Activated naive CD8-positive, alpha-beta T cell treated with anti-CD3 and anti-CD28 coated beads, Interleukin-2, amount 10 ng/mL, durations not matched to agents 7 days and 5 days (primary cell): Measurements from ENCODE around the gene ADGRB3. TPM values are rescaled to one million over a fixed set of nuclear protein-coding genes. Genes with fewer than 3 reads are reported as not detected.

Experiments
- ATAC-seq: fragments of 150-1000 bp; cut with Tn5 transposase; one replicate; pipeline ENCODE4 v1.10.0; 2021; ENCODE audit warnings: low read depth, moderate library complexity
- POLR2A ChIA-PET: fragments of 350-600 bp; sonication (Branson Sonifier 250); formaldehyde crosslinking; loops from one replicate; lab custom pipeline; 2021; ENCODE audit warnings: antibody characterized with exemption; lab: Charles Lee
- DNase-seq: peaks from one replicate; pipeline ENCODE4 v3.0.0; 2021
- H3K27ac Mint-ChIP-seq: one replicate; pipeline ENCODE4 v1.8.0; 2022; ENCODE audit warnings: mild to moderate bottlenecking, mixed read lengths
- H3K27me3 Mint-ChIP-seq: one replicate; pipeline ENCODE4 v1.8.0; 2022; ENCODE audit warnings: mild to moderate bottlenecking, moderate library complexity, mixed read lengths
- H3K36me3 Mint-ChIP-seq: one replicate; pipeline ENCODE4 v1.8.0; 2021; ENCODE audit warnings: mild to moderate bottlenecking, mixed read lengths
- H3K4me1 Mint-ChIP-seq: one replicate; pipeline ENCODE4 v1.8.0; 2021; ENCODE audit warnings: mixed read lengths
- H3K4me3 Mint-ChIP-seq: one replicate; pipeline ENCODE4 v1.8.0; 2022; ENCODE audit warnings: mild to moderate bottlenecking, moderate library complexity, mixed read lengths
- H3K9me3 Mint-ChIP-seq: one replicate; pipeline ENCODE4 v1.8.0; 2021; ENCODE audit warnings: mixed read lengths
- total RNA-seq, 2 experiments: library from RNA; stranded (reverse); gene quantifications; one replicate each; pipeline ENCODE4 v1.2.3, GENCODE V29; 2021

The ADGRB3 gene
- total RNA-seq, 2 experiments from 2014 or later: not detected

DNA sequence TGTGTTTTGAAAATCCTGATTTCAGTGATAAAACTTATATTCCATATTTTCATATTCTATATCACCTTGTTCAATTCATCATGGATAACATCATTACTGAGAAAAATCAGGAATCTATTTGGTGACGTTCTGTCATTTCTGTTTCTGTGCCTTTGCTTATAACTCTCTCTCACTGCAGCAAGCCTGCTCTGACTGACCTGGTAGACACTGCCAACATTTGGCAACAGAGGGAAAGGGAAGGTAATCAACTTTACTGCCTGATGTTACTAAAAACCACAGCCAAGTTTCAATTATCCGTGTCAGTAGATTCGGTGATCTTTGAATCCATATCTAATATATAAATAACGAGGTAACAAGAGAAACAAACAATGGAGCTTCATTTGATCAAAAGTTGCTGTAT, 659.8 kb downstream of the ADGRB3 start:
- Mint-ChIP-seq H3K4me3 (no peak overlapping the region), H3K27ac (no peak overlapping the region), H3K4me1 (no peaks in the 10 kb centered on the region), H3K36me3 (no peaks in the 10 kb centered on the region), H3K27me3 (no peaks in the 10 kb centered on the region), H3K9me3 (no peaks in the 10 kb centered on the region)
- ATAC-seq (no peak), DNase-seq (no peak)
- POLR2A ChIA-PET: no interaction called here

DNA sequence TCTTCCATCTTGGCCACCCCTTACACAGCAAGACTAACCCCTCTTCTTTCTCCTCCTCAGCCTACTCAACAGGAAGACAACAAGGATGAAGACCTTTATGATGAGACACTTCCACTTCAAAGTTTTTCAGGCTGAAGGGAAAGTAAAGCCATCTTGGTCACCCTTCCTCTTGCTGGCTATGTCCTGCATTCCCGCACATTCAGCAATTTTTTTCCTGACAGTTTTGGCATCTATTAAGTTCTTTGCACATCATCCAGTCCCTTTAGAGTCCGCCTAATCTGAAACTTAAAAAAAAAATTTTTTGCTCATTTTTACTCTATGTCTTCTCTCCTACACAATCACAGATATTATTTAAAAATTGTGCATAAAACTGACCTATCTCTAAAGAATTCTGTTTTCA, 668.3 kb downstream of the ADGRB3 start:
- ATAC-seq (no peak), DNase-seq (no peak)
- Mint-ChIP-seq H3K4me3 (no peak overlapping the region), H3K27ac (no peak overlapping the region), H3K36me3 (no peaks in the 10 kb centered on the region), H3K4me1 (no peaks in the 10 kb centered on the region), H3K27me3 (no peaks in the 10 kb centered on the region), H3K9me3 (no peaks in the 10 kb centered on the region)
- POLR2A ChIA-PET: no interaction called here

DNA sequence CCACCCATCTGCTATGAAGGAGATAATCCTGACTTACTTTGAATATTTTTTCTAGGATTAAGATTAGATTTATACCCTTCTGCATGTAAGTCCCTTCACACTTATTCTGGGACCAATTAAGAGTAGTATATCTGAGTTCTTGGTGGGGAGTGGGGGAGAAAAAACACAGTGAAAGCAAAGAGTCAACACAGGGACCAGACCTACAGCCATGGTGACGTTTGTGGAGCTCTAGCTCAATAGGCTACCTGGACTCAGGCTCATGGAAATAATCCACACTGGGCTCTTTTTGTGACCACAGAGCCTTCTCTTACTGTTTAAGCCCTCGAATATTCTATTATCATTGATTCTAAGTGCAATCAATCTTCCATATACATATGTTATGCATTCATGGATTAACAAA, 670.4 kb downstream of the ADGRB3 start:
- no peaks in the 10 kb centered on the region for H3K4me1 Mint-ChIP-seq
- no peaks in the 10 kb centered on the region for H3K9me3 Mint-ChIP-seq
- no peak overlapping the region for H3K4me3 Mint-ChIP-seq

GRCh38 chr6:69308584-69308983, 673.5 kb downstream of the ADGRB3 start:
- H3K27ac Mint-ChIP-seq: no peak overlapping the region
- H3K4me1 Mint-ChIP-seq: no peaks in the 10 kb centered on the region
- no peaks in the 10 kb centered on the region for H3K9me3 Mint-ChIP-seq
- no peak overlapping the region for H3K4me3 Mint-ChIP-seq
- no peaks in the 10 kb centered on the region for H3K36me3 Mint-ChIP-seq
- no peak for DNase-seq
- no peak for ATAC-seq
- H3K27me3 Mint-ChIP-seq: no peaks in the 10 kb centered on the region
- POLR2A ChIA-PET: no interaction called here

More for the DNA sequence above, 670.4 kb downstream of the ADGRB3 start:
- POLR2A ChIA-PET: no interaction called here
- DNase-seq (no peak), ATAC-seq (no peak)
- Mint-ChIP-seq H3K27me3 (no peaks in the 10 kb centered on the region), H3K36me3 (no peaks in the 10 kb centered on the region), H3K27ac (no peak overlapping the region)

GRCh38 chr6:69311888-69312287, 676.8 kb downstream of the ADGRB3 start:
- no peaks in the 10 kb centered on the region for H3K4me1 Mint-ChIP-seq

GRCh38 chr6:69314001-69314400, 678.9 kb downstream of the ADGRB3 start:
- Mint-ChIP-seq H3K27me3 (no peaks in the 10 kb centered on the region), H3K36me3 (no peaks in the 10 kb centered on the region), H3K9me3 (no peaks in the 10 kb centered on the region), H3K27ac (no peak overlapping the region), H3K4me1 (no peaks in the 10 kb centered on the region), H3K4me3 (no peak overlapping the region)
- POLR2A ChIA-PET: no interaction called here
- ATAC-seq (no peak), DNase-seq (no peak)

More at GRCh38 chr6:69311888-69312287, 676.8 kb downstream of the ADGRB3 start:
- Mint-ChIP-seq H3K4me3 (no peak overlapping the region), H3K9me3 (no peaks in the 10 kb centered on the region), H3K27me3 (no peaks in the 10 kb centered on the region), H3K36me3 (no peaks in the 10 kb centered on the region), H3K27ac (no peak overlapping the region)
- DNase-seq (no peak), ATAC-seq (no peak)
- POLR2A ChIA-PET: no interaction called here

DNA sequence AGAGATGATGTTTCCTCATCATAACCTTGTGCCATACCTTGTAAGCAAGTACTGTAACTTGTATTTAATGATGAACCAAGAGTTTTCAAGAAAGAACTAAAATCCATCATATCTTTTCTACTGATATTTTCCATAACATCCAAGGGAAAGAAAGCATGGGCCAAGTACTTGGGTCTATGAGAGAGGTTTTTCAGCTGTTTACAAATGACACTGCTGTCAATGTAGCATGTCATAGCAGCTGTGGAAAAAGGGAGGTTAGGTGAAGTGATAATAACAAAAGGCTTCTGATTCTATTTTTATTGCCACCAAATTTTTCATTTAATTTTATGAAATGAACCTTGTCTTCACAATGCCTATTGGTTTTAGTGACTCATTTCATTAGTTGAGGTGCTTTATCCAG, 679.4 kb downstream of the ADGRB3 start:
- POLR2A ChIA-PET: no interaction called here
- no peaks in the 10 kb centered on the region for H3K27me3 Mint-ChIP-seq
- DNase-seq: no peak
- no peak for ATAC-seq
- H3K4me1 Mint-ChIP-seq: no peaks in the 10 kb centered on the region
- no peak overlapping the region for H3K4me3 Mint-ChIP-seq
- H3K36me3 Mint-ChIP-seq: no peaks in the 10 kb centered on the region
- no peak overlapping the region for H3K27ac Mint-ChIP-seq
- H3K9me3 Mint-ChIP-seq: no peaks in the 10 kb centered on the region

DNA sequence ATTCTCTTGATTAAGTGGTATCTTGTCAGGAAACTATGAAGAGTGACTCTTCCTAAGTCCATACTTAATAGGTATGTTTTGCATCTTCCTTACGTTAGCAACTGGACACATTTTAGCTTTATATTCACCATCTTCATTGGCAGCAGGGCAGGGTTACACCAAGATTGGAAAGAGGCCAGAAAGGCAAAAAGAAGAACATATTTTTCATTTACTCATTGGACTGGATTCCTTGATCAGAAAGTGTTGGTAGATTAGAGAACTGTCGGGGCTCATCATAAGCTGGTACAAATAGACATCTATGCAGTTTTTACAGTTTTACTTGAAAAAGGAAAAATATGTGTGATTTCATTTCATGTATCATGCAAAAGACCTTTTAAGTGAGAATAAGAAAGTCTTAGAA, 696.8 kb downstream of the ADGRB3 start:
- H3K27ac Mint-ChIP-seq: no peak overlapping the region
- no peaks in the 10 kb centered on the region for H3K36me3 Mint-ChIP-seq
- H3K4me3 Mint-ChIP-seq: no peak overlapping the region
- H3K4me1 Mint-ChIP-seq: no peaks in the 10 kb centered on the region
- no peaks in the 10 kb centered on the region for H3K27me3 Mint-ChIP-seq
- POLR2A ChIA-PET: no interaction called here
- DNase-seq (no peak), ATAC-seq (no peak)
- H3K9me3 Mint-ChIP-seq: no peaks in the 10 kb centered on the region

DNA sequence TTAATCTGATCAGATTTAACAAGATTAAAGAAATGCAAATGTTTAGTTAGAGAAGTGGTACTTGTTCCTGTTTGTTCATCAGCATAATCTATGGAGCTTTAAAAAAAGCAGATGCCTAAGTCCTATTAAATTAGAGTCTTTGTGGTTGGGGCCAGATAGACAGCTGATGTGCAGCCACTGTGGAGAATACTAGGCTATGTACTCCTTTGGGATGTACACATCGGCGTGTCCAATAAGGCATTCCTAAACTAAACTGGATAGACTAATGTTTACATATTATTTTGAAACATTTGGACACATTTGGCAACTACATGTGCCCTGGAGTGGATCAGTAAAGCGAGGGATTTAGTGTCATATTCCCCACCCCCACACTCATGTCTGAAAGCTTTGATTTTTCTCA, 702.2 kb downstream of the ADGRB3 start:
- no peak for DNase-seq
- H3K4me1 Mint-ChIP-seq: no peaks in the 10 kb centered on the region
- H3K9me3 Mint-ChIP-seq: no peaks in the 10 kb centered on the region
- H3K27ac Mint-ChIP-seq: no peak overlapping the region
- H3K36me3 Mint-ChIP-seq: no peaks in the 10 kb centered on the region
- POLR2A ChIA-PET: no interaction called here
- H3K4me3 Mint-ChIP-seq: no peak overlapping the region
- no peaks in the 10 kb centered on the region for H3K27me3 Mint-ChIP-seq
- no peak for ATAC-seq

DNA sequence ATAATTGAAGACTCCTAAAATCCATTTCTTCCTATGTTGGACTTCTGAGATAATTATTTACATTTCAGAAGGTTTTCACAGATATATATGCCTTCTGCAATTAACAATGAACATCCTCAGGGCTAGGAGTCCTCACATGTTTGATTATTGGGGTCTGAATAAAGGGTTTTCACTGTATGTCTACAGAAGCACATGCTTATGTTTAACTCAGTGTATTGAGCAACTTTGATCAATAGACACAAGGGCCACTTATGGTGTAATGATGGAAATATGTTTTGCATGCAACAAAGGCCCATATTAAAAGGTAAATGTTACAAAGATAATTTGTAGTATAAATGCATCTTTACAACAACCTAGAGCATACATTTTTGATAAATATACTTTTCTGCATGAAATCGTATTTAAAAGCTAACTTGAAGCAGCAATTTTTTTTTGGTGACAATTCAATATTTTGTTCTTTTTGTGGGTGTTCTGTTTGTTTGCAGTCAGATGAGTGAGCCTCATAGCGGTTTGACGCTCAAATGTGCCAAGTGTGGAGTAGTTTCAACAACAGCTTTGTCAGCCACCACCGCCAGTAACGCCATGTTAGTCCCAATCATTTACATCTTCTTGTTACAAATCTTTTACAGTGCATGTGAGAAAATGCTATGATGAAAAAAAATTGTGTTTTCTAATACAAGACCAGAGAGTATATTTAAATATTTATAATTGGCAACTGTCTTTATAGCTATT, 703.5 kb downstream of the ADGRB3 start:
- ATAC-seq (no peak), DNase-seq (no peak)
- no peaks in the 10 kb centered on the region for H3K27me3 Mint-ChIP-seq
- H3K4me1 Mint-ChIP-seq: no peaks in the 10 kb centered on the region
- no peak overlapping the region for H3K4me3 Mint-ChIP-seq
- H3K9me3 Mint-ChIP-seq: no peaks in the 10 kb centered on the region
- H3K27ac Mint-ChIP-seq: no peak overlapping the region
- H3K36me3 Mint-ChIP-seq: no peaks in the 10 kb centered on the region
- POLR2A ChIA-PET: no interaction called here

GRCh38 chr6:69339163-69339550, 704.1 kb downstream of the ADGRB3 start:
- ATAC-seq: no peak
- no peaks in the 10 kb centered on the region for H3K36me3 Mint-ChIP-seq
- no peak overlapping the region for H3K4me3 Mint-ChIP-seq
- no peaks in the 10 kb centered on the region for H3K4me1 Mint-ChIP-seq
- DNase-seq: no peak
- POLR2A ChIA-PET: no interaction called here
- H3K27ac Mint-ChIP-seq: no peak overlapping the region
- H3K27me3 Mint-ChIP-seq: no peaks in the 10 kb centered on the region
- no peaks in the 10 kb centered on the region for H3K9me3 Mint-ChIP-seq

DNA sequence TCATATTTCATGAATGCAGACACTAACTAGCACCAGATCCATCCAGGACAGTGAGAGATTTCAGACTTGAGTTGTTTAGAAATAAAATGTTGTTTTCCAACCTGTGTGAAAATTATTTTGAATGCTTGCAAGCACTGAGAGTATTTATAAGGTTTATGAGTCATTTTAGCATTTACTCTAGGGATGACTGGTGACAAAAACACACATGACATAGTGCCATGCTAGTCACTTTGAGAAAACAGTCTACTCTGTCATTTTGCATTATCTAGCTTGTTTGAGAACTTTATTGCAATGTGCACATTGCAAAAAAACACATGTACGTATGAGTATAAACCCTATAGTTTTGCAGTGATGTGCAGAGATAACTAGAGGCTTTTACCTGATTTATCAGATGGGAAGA, 705.1 kb downstream of the ADGRB3 start:
- Mint-ChIP-seq H3K27me3 (no peaks in the 10 kb centered on the region), H3K36me3 (no peaks in the 10 kb centered on the region), H3K4me1 (no peaks in the 10 kb centered on the region), H3K4me3 (no peak overlapping the region), H3K9me3 (peaks cover 2% of the 10 kb centered on the region), H3K27ac (no peak overlapping the region)
- ATAC-seq (no peak), DNase-seq (no peak)
- POLR2A ChIA-PET: no interaction called here

GRCh38 chr6:69343851-69344250, 708.8 kb downstream of the ADGRB3 start:
- DNase-seq (no peak), ATAC-seq (no peak)
- Mint-ChIP-seq H3K4me1 (no peaks in the 10 kb centered on the region), H3K27ac (no peak overlapping the region), H3K4me3 (no peak overlapping the region), H3K27me3 (no peaks in the 10 kb centered on the region), H3K36me3 (no peaks in the 10 kb centered on the region), H3K9me3 (peaks cover 8% of the 10 kb centered on the region)
- POLR2A ChIA-PET: no interaction called here

DNA sequence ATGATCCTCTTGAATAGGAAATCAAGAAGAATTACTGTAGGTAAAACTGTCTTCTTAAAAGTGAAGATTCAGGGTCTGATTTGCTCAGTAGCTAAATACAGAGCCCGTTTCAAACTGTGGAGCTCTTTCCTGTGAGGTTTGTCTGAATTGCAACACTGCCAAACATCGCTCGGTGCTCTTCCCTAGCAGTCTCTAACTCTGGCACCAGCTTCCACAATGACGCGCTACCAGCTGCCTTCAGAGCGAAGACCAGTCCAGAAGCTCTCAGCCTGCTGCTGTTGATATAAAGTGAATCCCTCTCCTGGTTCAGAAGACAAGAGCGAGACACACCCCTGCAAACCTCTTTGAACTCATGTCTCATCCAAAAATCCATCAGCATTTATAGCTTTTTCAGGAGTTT, 714.7 kb downstream of the ADGRB3 start:
- ATAC-seq: no peak
- no peak overlapping the region for H3K4me3 Mint-ChIP-seq
- no peak for DNase-seq

More for the DNA sequence above, 714.7 kb downstream of the ADGRB3 start:
- POLR2A ChIA-PET: no interaction called here
- Mint-ChIP-seq H3K9me3 (peaks cover 6% of the 10 kb centered on the region), H3K27ac (no peak overlapping the region), H3K4me1 (no peaks in the 10 kb centered on the region), H3K36me3 (no peaks in the 10 kb centered on the region), H3K27me3 (no peaks in the 10 kb centered on the region)
